Testis (tissue), 3 donors: ENCODE data around the gene SLC37A1. TPM values are rescaled to one million over a fixed set of nuclear protein-coding genes. Genes with fewer than 3 reads are reported as not detected.

Source experiments
- DNase-seq: peaks from one replicate; pipeline ENCODE4 v3.0.0-alpha.2; 2019
- H3K27ac ChIP-seq, 2 donors: fragments of 200-600 bp; sonication (generic); one replicate each; pipeline ENCODE4 v1.5.1; 2019
- H3K27me3 ChIP-seq: fragments of 200-600 bp; sonication (generic); one replicate; pipeline ENCODE4 v1.5.1; 2019
- H3K36me3 ChIP-seq: fragments of 200-600 bp; sonication (generic); one replicate; pipeline ENCODE4 v1.5.1; 2017; ENCODE audit warnings: low read depth; ENCODE audit errors: missing control alignments
- H3K4me1 ChIP-seq: fragments of 200-600 bp; sonication (generic); one replicate; pipeline ENCODE4 v1.5.1; 2019
- H3K4me3 ChIP-seq, 2 donors: fragments of 200-600 bp; sonication (generic); one replicate each; pipeline ENCODE4 v1.5.1; 2017 to 2019
- H3K9me3 ChIP-seq: fragments of 200-600 bp; sonication (generic); one replicate; pipeline ENCODE4 v1.5.1; 2017
- CTCF ChIP-seq, 3 experiments: fragments of 450-650 bp in 2 of 3; fragments of 200-600 bp in 1 of 3; sonication (generic) in 1 of 3; IDR thresholded peaks; one replicate each; pipeline ENCODE4 v1.5.1; 2016 to 2019; ENCODE audit warnings: antibody characterized with exemption in 3 of 3, mild to moderate bottlenecking in 2 of 3, moderate library complexity in 1 of 3
- POLR2A ChIP-seq: fragments of 450-650 bp; IDR thresholded peaks from one replicate; pipeline ENCODE4 v1.6.1; 2017; ENCODE audit warnings: antibody characterized with exemption, mild to moderate bottlenecking, moderate library complexity
- WGBS, 2 donors: methylation state at CpG; one replicate each; pipeline ENCODE4 v1.1.5; 2018; 5-methylcytosine and 5-hydroxymethylcytosine counted together
- intact Hi-C: fragments of 100-400 bp; cut with DNase I; formaldehyde crosslinking; loops from one replicate; pipeline ENCODE4 v1.15.1; 2023; ENCODE audit warnings: low total_unique reads
- polyA plus RNA-seq: library from polyadenylated mRNA; stranded (reverse); fragments of 350-450 nt; fragmentation: Illumina TruSeq; extraction: RNeasy Lipid Tissue Mini Kit (QIAGEN cat#74804); gene quantifications from one replicate; pipeline ENCODE4 v1.2.3, GENCODE V29; 2014; ENCODE audit warnings: low read depth, low replicate concordance; ENCODE audit not compliant: insufficient read depth
- total RNA-seq, 2 donors: library from RNA; depleted of rRNA; stranded (reverse); fragments of >200 nt; gene quantifications; one replicate each; pipeline ENCODE4 v1.2.3, GENCODE V29; 2016

Gene SLC37A1
- total and polyA plus RNA-seq, 3 donors from 2014 or later = 22.6 to 48.3 (median 24.3) TPM

GRCh38 chr21:42486072-42486471, 27.6 kb upstream of the SLC37A1 start:
- Histone ChIP-seq H3K9me3 (no peaks in the 10 kb centered on the region), H3K36me3 (no peaks in the 10 kb centered on the region), H3K4me1 (no peaks in the 10 kb centered on the region), H3K4me3 (no peak overlapping the region), H3K27ac (no peak overlapping the region), H3K27me3 (no peaks in the 10 kb centered on the region)
- no peak for TF ChIP-seq POLR2A
- TF ChIP-seq CTCF (IDR thresholded peaks at IDR 0.05) = no peak
- intact Hi-C loops = no loop called here
- no peak for DNase-seq
- 93 to 96% methylated on average over 5 to 6 of the region's 6 CpGs for WGBS, 2 donors

- Histone ChIP-seq H3K4me3 (no peak overlapping the region), H3K4me1 (no peaks in the 10 kb centered on the region), H3K27ac (no peak overlapping the region), H3K36me3 (no peaks in the 10 kb centered on the region), H3K27me3 (no peaks in the 10 kb centered on the region), H3K9me3 (no peaks in the 10 kb centered on the region)
- WGBS, 2 donors = 72 to 74% methylated on average over 5 of the region's 5 CpGs
- TF ChIP-seq POLR2A (no peak), CTCF (IDR thresholded peaks at IDR 0.05) (no peak)
- intact Hi-C loops = no loop called here
- peak; percentile 11 for DNase-seq
Observed at GRCh38 chr21:42486531-42486930, 27.1 kb upstream of the SLC37A1 start.

GRCh38 chr21:42489006-42489563, 24.6 kb upstream of the SLC37A1 start:
- no peaks in the 10 kb centered on the region for H3K4me1 ChIP-seq
- DNase-seq = no peak
- no peaks in the 10 kb centered on the region for H3K27me3 ChIP-seq
- H3K36me3 ChIP-seq = no peaks in the 10 kb centered on the region
- no peaks in the 10 kb centered on the region for H3K9me3 ChIP-seq
- no peak overlapping the region for H3K4me3 ChIP-seq
- no peak overlapping the region for H3K27ac ChIP-seq
- 36 to 66% methylated on average over 2 of the region's 2 CpGs for WGBS, 2 donors
- intact Hi-C loops = no loop called here
- TF ChIP-seq POLR2A (no peak), CTCF (IDR thresholded peaks at IDR 0.05) (no peak)

GRCh38 chr21:42489991-42490390, 23.7 kb upstream of the SLC37A1 start:
- no peak overlapping the region for H3K4me3 ChIP-seq
- TF ChIP-seq POLR2A = no peak
- TF ChIP-seq CTCF (IDR thresholded peaks at IDR 0.05) = no peak
- peak; percentile 11 for DNase-seq
- H3K27ac ChIP-seq = no peak overlapping the region
- intact Hi-C loops = no loop called here
- no peaks in the 10 kb centered on the region for H3K9me3 ChIP-seq
- no peaks in the 10 kb centered on the region for H3K4me1 ChIP-seq
- H3K27me3 ChIP-seq = no peaks in the 10 kb centered on the region
- no peaks in the 10 kb centered on the region for H3K36me3 ChIP-seq
- WGBS, 2 donors = 91 to 93% methylated on average over 4 of the region's 4 CpGs

- Histone ChIP-seq H3K36me3 (no peaks in the 10 kb centered on the region), H3K4me3 (no peak overlapping the region), H3K27ac (no peak overlapping the region), H3K9me3 (no peaks in the 10 kb centered on the region), H3K4me1 (no peaks in the 10 kb centered on the region), H3K27me3 (no peaks in the 10 kb centered on the region)
- peak; percentile 2 for DNase-seq
- TF ChIP-seq CTCF (IDR thresholded peaks at IDR 0.05) = no peak
- TF ChIP-seq POLR2A = no peak
- intact Hi-C loops = no loop called here
Observed at GRCh38 chr21:42490720-42491119, 22.9 kb upstream of the SLC37A1 start.
